ENCODE results near the gene SCG5.
A peak's percentile ranks its signal among the peaks of the same experiment; 100 is the strongest.

The SCG5 gene

DNA sequence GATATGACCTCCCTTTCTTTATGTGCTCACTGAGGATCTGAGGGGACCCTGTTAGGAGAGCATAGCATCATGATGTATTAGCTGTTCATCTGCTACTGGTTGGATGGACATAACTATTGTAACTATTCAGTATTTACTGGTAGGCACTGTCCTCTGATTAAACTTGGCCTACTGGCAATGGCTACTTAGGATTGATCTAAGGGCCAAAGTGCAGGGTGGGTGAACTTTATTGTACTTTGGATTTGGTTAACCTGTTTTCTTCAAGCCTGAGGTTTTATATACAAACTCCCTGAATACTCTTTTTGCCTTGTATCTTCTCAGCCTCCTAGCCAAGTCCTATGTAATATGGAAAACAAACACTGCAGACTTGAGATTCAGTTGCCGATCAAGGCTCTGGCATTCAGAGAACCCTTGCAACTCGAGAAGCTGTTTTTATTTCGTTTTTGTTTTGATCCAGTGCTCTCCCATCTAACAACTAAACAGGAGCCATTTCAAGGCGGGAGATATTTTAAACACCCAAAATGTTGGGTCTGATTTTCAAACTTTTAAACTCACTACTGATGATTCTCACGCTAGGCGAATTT lies 91.2 kb downstream of the SCG5 start:
- TF ChIP-seq, protein P1, sequence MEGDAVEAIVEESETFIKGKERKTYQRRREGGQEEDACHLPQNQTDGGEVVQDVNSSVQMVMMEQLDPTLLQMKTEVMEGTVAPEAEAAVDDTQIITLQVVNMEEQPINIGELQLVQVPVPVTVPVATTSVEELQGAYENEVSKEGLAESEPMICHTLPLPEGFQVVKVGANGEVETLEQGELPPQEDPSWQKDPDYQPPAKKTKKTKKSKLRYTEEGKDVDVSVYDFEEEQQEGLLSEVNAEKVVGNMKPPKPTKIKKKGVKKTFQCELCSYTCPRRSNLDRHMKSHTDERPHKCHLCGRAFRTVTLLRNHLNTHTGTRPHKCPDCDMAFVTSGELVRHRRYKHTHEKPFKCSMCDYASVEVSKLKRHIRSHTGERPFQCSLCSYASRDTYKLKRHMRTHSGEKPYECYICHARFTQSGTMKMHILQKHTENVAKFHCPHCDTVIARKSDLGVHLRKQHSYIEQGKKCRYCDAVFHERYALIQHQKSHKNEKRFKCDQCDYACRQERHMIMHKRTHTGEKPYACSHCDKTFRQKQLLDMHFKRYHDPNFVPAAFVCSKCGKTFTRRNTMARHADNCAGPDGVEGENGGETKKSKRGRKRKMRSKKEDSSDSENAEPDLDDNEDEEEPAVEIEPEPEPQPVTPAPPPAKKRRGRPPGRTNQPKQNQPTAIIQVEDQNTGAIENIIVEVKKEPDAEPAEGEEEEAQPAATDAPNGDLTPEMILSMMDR (conservative IDR thresholded peaks at IDR 0.05; ENCODE audit: low read length) = no peak
- DNase-seq (ENCODE audit: low read depth) = no peak
- no peak overlapping the region for H3K4me3 ChIP-seq (ENCODE audit: low read length)

DNA sequence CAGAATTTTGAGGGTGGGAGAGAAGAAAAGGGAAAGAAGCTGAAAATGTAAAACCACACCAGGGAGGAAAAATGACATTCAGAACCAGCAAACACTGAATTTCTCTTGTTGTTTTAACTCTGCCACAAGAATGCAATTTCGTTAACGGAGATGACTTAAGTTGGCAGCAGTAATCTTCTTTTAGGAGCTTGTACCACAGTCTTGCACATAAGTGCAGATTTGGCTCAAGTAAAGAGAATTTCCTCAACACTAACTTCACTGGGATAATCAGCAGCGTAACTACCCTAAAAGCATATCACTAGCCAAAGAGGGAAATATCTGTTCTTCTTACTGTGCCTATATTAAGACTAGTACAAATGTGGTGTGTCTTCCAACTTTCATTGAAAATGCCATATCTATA lies 91.8 kb downstream of the SCG5 start:
- DNase-seq (ENCODE audit: low read depth) = peak; percentile 57
- H3K4me3 ChIP-seq (ENCODE audit: low read length) = no peak overlapping the region
- TF ChIP-seq, protein P1 (conservative IDR thresholded peaks at IDR 0.05; ENCODE audit: low read length) = no peak

DNA sequence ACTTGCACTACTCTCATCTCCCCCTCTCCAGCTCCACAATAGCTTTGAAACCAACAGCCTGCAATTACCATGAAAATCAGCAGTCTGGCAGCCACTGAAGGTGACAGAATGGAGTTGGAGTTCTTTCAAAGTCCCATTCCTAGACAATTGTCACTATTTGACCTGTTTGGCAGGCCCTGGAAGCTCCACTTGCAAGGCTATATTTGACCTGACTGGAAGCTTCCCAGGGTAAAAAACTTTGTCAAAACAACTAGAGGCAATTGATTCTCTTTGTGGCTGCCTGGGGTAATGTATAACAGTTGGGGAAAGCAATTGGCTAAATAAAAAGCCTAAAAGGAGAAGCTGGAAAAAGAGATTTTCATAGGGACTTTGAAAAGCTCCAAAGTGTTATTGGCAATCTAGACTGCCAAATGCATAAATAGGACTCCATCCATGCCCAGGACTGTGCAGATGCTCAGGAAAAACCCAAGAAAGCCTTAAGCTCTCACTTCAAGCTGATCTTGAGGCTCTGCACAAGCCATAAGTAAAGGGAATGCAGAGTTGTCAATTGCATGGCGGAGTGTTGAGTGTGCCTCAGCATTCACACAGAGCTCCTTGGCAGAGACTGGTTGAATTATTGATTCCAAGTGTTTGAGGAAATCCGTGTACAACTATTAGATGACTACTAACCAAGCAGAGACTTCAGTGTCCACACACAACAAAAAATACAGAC lies 94.6 kb downstream of the SCG5 start:
- no peak overlapping the region for H3K4me3 ChIP-seq (ENCODE audit: low read length)
- TF ChIP-seq, protein P1 (conservative IDR thresholded peaks at IDR 0.05; ENCODE audit: low read length) = no peak
- DNase-seq (ENCODE audit: low read depth) = peak; percentile 74

DNA sequence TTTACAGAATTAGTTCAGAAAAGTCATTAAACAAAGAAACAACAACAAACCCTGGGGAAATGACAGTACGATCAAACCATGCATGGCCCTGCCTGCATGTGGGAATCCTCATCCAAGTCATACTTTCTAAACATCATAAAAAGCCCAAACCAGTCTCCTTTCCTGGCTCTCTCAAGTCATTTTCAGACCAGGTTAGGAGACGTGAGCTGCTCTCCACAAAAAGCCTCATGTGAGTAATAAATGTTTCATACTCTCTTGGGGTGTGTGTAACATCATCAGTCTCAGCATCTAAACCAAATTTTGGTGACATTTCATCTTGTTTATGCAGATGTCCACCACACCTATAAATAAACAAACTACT lies 95.2 kb downstream of the SCG5 start:
- no peak overlapping the region for H3K4me3 ChIP-seq (ENCODE audit: low read length)
- TF ChIP-seq, protein P1 (conservative IDR thresholded peaks at IDR 0.05; ENCODE audit: low read length) = no peak
- DNase-seq (ENCODE audit: low read depth) = peak; percentile 63

DNA sequence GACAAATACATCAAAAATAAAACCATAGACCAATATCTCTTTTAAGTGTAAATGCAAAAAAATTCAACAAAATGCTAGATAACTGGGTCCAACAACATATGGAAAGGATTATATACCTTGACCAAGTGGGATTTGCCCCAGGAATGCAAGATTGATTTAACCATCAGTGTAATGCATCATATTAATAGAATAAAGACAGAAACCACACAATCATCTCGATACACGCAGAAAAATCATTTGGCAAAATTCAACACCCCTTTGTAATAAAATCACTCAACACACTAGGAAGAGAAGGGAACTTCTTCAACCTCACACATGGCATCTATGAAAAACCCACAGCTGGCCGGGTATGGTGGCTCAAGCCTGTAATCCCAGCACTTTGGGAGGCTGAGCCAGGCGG lies 95.8 kb downstream of the SCG5 start:
- peak; percentile 71 for DNase-seq (ENCODE audit: low read depth)
- TF ChIP-seq, protein P1 (conservative IDR thresholded peaks at IDR 0.05; ENCODE audit: low read length) = no peak
- no peak overlapping the region for H3K4me3 ChIP-seq (ENCODE audit: low read length)

DNA sequence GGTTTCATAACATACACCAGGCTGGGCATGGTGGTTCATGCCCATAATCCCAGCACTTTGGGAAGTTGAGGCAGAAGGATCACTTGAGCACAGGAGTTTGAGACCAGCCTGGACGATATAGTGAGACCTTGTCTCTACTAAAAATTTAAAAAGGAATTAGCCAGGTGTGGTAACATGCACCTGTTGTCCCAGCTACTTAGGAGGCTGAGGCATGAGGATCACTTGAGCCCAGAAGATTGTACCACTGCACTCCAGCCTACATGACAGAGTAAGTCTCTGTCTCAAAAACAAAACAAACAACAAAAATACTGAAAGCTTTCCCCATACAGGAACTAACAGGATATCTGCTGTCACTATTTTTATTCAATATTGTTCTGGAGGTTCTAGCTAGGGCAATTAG lies 97.2 kb downstream of the SCG5 start:
- TF ChIP-seq, protein P1 (conservative IDR thresholded peaks at IDR 0.05; ENCODE audit: low read length) = no peak
- no peak overlapping the region for H3K4me3 ChIP-seq (ENCODE audit: low read length)
- DNase-seq (ENCODE audit: low read depth) = peak; percentile 65

DNA sequence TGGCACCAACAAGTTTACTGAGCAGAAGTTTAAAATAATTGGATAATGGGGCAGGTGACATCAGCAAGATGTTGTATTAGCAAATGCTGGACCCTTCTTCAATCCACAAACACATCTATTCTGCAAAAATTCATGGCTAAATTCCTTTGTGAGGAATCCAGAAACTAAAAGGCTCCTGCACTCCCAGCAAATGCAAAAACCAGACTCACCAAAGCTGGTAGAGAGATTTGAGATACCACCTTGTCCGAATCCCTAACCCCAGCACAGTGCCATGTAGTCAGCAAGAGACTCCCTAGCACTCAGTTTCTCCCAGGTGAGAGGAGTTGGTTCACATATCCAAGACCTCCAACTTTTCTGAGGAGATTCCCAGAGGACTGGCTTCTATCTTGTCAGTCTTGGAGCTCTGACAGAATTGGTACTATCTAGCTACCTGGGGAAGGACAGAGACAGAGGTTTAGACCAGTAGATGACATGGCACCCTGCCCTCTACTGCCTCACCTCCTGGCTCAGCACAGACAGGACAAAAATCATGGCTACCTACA lies 98.1 kb downstream of the SCG5 start:
- DNase-seq (ENCODE audit: low read depth) = no peak
- H3K4me3 ChIP-seq (ENCODE audit: low read length) = no peak overlapping the region
- TF ChIP-seq, protein P1 (conservative IDR thresholded peaks at IDR 0.05; ENCODE audit: low read length) = no peak

Data from AG10803 (cell line).